NB4 (cell line): Measurements from ENCODE around the gene HCFC1.

Experiments used
- CTCF ChIP-seq: IDR thresholded peaks from one replicate; pipeline ENCODE4 v1.5.1; 2012; ENCODE audit warnings: low read depth, low read length
- MAX ChIP-seq: IDR thresholded peaks from 2 replicates; pipeline ENCODE4 v1.6.1; 2011; ENCODE audit warnings: low read depth, low read length
- MYC ChIP-seq: IDR thresholded peaks from 2 replicates; pipeline ENCODE4 v1.6.1; 2011; ENCODE audit warnings: low read depth, low read length
- POLR2A ChIP-seq: IDR thresholded peaks from 2 replicates; pipeline ENCODE4 v1.6.1; 2011; ENCODE audit warnings: mild to moderate bottlenecking; ENCODE audit not compliant: insufficient read length; ENCODE audit errors: extremely low read depth

- TF ChIP-seq CTCF (no peak), POLR2A (no peak), MYC (no peak), MAX (no peak)
Observed at GRCh38 chrX:153966841-153967535, 4.6 kb downstream of the HCFC1 start.
